ENCODE results near the gene IKBIP.
A peak's percentile ranks its signal among the peaks of the same experiment; 100 is the strongest.

IKBIP gene

DNA sequence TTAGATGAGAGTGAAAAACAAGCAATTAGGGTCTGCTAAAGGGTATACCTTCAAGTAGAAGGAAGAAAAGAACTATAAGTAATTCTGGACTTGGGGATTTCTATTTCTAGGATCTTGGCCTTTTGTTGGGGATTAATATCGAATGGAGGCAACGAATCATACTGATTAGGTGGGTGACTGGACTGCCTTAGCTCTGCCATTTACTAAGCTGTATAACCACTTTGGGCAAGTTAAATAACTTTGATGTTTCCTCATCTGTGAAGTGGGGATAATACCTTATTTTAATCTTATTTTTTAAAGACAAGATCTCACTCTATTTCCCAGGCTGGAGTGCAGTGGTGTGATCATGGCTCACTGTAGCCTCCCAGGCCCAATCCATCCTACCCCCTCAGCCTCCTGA lies 6.6 kb downstream of the IKBIP start:
- no peak for DNase-seq (ENCODE audit: low read depth)
- no peak overlapping the region for H3K4me3 ChIP-seq (ENCODE audit: control insufficient read depth, low read depth, low read length)
- TF ChIP-seq, protein P1, sequence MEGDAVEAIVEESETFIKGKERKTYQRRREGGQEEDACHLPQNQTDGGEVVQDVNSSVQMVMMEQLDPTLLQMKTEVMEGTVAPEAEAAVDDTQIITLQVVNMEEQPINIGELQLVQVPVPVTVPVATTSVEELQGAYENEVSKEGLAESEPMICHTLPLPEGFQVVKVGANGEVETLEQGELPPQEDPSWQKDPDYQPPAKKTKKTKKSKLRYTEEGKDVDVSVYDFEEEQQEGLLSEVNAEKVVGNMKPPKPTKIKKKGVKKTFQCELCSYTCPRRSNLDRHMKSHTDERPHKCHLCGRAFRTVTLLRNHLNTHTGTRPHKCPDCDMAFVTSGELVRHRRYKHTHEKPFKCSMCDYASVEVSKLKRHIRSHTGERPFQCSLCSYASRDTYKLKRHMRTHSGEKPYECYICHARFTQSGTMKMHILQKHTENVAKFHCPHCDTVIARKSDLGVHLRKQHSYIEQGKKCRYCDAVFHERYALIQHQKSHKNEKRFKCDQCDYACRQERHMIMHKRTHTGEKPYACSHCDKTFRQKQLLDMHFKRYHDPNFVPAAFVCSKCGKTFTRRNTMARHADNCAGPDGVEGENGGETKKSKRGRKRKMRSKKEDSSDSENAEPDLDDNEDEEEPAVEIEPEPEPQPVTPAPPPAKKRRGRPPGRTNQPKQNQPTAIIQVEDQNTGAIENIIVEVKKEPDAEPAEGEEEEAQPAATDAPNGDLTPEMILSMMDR (conservative IDR thresholded peaks at IDR 0.05; ENCODE audit: control insufficient read depth, insufficient read depth, low read depth, low read length) = no peak

DNA sequence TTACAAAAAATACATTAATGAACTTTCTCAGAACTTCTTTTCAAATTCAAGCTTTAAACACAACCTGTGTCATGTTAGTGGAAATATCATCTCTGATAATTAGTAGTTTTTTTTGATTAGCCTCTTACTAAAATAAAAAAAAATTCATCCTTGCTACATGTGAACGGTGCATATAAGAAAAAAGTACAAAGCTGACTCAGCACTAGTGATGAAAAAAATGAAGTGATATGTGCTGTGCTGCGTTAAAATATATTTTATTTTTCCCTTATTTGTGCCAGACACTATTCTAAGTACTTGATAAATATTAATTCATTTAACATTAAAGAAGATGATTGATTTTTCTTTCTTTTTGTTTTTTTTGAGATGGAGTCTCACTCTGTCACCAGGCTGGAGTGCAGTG lies 7.5 kb downstream of the IKBIP start:
- no peak for DNase-seq (ENCODE audit: low read depth)
- H3K4me3 ChIP-seq (ENCODE audit: control insufficient read depth, low read depth, low read length) = no peak overlapping the region
- TF ChIP-seq, protein P1 (conservative IDR thresholded peaks at IDR 0.05; ENCODE audit: control insufficient read depth, insufficient read depth, low read depth, low read length) = no peak

GRCh38 chr12:98635657-98636323 lies 8.8 kb downstream of the IKBIP start:
- peak; percentile 54 for DNase-seq (ENCODE audit: low read depth)
- no peak overlapping the region for H3K4me3 ChIP-seq (ENCODE audit: control insufficient read depth, low read depth, low read length)

GRCh38 chr12:98618952-98619351 lies 25.6 kb downstream of the IKBIP start:
- TF ChIP-seq, protein P1 (conservative IDR thresholded peaks at IDR 0.05; ENCODE audit: control insufficient read depth, insufficient read depth, low read depth, low read length) = no peak
- H3K4me3 ChIP-seq (ENCODE audit: control insufficient read depth, low read depth, low read length) = no peak overlapping the region
- DNase-seq (ENCODE audit: low read depth) = peak; percentile 83

More at GRCh38 chr12:98635657-98636323, 8.8 kb downstream of the IKBIP start:
- TF ChIP-seq, protein P1 (conservative IDR thresholded peaks at IDR 0.05; ENCODE audit: control insufficient read depth, insufficient read depth, low read depth, low read length) = no peak

DNA sequence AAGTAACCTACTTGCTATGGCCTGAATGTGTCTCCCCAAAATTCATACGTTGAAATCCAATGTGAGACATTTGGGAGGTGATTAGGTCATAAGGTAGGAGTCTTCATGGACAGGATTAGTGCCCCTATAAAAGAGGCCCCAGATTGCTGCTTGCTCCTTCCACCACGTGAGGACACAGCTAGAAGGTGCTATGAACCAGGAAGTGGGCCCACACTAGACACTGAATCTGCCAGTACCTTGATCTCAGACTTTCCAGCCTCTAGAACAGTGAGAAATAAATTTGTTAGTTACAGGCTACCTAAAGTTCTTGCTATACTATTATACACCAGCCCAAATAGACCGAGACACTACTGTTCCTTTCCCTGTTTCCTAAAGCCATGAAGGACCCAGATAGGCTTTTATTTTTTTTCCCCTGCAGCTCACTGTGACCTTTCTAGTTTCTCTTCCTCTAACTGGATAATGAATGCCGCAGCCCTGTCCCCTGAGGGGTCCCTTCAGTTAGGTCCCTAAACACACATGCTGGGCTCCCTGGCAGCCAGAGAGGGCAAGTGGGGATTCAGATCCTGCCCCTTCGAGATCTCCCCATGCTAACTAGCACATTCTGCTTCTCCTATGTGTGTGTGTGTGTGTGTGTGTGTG lies 31.8 kb downstream of the IKBIP start:
- H3K4me3 ChIP-seq (ENCODE audit: control insufficient read depth, low read depth, low read length) = no peak overlapping the region
- TF ChIP-seq, protein P1 (conservative IDR thresholded peaks at IDR 0.05; ENCODE audit: control insufficient read depth, insufficient read depth, low read depth, low read length) = no peak
- DNase-seq (ENCODE audit: low read depth) = no peak

DNA sequence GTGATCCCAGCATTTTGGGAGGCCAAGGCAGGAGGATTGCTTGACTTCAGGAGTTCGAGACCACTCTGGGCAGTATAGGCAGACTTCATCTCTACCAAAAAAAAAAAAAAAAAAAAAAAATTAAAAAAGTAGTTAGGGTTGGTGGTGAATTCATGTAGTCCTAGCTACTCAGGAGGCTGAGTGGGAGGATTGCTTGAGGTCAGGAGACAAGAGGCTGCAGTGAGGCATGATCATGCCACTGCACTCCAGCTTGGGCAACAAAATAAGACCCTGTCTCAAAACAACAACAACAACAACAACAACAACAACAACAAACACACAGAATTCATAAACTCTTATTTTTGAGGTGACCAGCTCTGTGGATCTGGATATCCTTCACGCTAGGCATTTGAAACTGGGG lies 34.0 kb downstream of the IKBIP start:
- no peak for DNase-seq (ENCODE audit: low read depth)
- TF ChIP-seq, protein P1 (conservative IDR thresholded peaks at IDR 0.05; ENCODE audit: control insufficient read depth, insufficient read depth, low read depth, low read length) = no peak
- H3K4me3 ChIP-seq (ENCODE audit: control insufficient read depth, low read depth, low read length) = no peak overlapping the region

Measured in fibroblast of mammary gland (primary cell).